COLO668 (cell line): Measurements from ENCODE around the gene LRRC4B.
"Not testable (repeated sequence)": the region's sequence is repeated elsewhere in the genome, so short reads cannot be mapped to it uniquely, and the experiment has no call there.

Experiments used
- DNase-seq: peaks from one replicate; lab custom pipeline; 2025; ENCODE audit not compliant: unreplicated experiment; lab: John Stamatoyannopoulos, UW

The LRRC4B gene, protein sequence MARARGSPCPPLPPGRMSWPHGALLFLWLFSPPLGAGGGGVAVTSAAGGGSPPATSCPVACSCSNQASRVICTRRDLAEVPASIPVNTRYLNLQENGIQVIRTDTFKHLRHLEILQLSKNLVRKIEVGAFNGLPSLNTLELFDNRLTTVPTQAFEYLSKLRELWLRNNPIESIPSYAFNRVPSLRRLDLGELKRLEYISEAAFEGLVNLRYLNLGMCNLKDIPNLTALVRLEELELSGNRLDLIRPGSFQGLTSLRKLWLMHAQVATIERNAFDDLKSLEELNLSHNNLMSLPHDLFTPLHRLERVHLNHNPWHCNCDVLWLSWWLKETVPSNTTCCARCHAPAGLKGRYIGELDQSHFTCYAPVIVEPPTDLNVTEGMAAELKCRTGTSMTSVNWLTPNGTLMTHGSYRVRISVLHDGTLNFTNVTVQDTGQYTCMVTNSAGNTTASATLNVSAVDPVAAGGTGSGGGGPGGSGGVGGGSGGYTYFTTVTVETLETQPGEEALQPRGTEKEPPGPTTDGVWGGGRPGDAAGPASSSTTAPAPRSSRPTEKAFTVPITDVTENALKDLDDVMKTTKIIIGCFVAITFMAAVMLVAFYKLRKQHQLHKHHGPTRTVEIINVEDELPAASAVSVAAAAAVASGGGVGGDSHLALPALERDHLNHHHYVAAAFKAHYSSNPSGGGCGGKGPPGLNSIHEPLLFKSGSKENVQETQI

DNA sequence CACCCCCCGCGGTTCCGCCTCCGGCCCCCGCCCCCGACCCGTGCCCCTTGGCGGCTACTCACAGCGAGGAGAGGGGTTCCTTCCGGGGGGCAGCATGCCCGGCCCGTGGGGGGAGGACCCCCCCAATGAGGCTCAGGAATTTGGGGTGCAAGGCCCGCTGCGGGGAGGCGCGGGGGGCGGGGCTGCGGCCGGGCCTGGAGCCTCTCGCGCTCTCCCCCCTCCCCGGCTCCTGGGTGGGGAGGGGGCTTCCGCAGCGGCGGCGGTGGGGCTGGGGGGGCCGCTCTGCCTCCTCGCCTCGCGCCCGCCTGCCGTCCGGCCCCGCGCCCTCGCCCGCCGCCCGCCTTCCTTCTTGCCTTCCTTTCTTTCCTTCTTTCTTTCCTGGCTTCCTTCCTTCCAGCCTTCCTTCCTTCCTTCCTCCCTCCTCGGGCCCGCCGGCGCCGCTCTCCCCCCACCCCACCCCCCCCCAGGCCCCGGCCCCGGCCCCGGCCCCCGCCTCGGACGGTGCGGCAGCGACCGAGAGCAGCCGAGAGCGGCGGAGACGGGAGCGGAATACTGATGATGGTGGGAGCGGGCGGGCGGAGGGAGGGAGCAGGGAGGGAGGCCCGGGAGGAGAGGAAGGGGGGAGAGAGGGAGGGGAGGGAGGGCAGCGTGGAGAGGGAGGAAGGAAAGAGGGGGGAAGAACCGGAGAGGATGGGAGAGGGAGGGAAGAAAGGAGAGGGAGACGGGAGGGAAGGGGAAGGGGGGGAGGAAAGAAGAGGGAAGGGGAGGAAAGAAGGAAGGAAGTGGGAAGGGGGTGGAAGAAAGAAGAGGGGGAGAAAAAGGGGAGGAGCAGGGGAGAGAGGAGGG lies at the start of gene LRRC4B:
LRRC4B (minus strand) TSS at position 554 of the 846 bp plus-strand sequence. CDS start 19,597 bp downstream, outside the sequence.
- no peak for DNase-seq

DNA sequence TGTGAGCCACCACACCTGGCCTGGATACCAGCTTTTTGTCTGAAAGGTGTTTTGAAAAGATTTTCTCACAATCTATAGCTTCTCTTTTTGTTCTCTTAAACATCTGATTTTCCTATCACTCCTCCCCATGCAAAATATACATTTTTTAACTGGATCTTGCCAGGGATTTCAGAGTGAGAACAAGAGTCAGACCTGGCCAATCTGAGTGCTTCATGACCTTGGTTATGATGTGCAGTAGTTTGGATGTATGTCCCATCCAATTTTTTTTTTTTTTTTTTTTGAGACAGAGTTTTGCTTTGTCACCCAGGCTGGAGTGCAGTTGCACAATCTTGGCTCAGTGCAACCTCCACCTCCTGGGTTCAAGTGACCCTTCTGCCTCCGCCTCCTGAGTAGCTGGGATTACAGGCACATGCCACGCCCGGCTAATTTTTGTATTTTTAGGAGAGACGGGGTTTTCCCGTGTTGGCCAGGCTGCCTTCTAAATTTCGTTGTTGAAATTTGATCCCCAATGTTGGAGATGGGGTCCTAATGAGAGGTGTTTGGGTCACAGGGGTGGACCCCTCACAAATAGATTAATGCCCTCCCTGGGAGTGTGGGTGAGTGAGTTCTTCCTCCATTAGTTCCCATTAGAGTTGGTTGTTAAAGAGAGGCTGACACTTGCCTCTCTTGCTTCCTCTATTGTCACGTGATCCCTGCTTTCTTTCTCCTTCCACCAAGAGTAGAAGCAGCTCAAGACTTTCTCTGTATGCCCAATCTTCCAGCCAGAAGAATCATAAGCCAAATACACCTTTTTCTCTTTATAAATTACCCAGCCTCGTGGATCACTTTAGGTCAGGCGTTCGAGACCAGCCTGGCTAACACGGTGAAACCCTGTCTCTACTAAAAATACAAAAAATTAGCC lies 44.5 kb upstream of the LRRC4B start:
- not testable (repeated sequence) for DNase-seq

DNA sequence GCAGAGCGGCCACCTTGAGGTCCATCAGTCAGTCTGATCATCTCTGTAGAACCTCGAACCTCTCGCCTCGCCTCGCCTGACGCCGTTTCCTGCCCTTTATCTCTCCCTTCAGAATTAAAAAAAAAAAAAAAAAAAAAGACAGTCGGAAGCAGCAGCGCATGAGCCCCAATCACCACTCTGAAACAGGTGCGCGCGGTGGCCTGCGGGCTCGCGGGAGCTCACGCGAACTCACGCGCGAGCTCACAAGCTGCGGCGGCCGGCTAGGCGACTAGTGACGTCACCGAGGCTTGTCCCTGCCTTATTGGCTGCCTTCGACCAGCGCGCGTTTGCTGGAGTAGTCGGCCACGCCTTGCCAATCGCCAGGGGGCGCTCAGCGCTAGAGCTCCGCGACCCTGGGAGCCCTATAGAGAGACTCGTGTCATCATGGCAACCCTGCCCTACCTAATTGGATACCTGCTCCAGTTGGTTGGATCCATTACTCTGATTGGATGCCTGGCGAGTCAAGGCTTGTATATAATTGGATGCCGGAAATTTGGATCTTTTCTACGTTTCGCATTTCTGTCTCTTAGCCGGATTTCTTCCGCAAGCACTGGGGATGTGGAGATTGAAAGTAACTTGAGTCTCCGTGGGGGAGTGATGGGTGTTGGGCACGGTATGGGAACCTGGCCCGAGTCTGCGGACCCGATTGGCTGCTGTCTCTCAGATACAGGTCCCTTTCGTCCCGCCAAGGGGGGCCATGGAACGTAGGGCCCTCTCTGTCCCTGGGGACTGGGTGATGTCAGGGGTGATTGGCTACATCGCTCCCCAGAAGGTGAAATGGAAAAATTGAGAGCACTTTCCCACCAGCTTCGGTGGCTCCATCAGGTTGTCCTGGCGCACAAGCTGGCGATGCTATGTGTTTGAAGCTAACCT lies 39.9 kb upstream of the LRRC4B start:
- DNase-seq, result peak; percentile 5

DNA sequence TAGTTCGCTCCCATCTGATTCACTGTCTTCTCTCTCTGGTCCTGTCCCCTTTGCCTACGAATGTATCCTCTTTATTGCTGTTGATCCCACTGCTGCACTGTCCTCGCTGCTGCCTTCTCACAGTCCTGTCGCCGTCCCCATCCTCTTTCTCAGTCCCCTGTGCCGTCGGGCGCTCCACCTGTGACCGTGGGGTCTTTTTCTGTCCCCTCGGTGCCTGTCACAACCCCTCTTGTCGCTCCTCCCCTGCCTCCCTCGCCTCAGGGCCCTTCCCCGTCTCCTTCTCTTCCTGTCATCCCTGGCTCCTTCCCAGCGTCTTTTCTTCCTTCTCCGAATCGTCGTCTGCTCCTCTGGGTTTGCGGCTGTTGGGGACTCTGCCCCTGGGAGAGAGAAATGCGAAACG lies 39.2 kb upstream of the LRRC4B start:
- no peak for DNase-seq

DNA sequence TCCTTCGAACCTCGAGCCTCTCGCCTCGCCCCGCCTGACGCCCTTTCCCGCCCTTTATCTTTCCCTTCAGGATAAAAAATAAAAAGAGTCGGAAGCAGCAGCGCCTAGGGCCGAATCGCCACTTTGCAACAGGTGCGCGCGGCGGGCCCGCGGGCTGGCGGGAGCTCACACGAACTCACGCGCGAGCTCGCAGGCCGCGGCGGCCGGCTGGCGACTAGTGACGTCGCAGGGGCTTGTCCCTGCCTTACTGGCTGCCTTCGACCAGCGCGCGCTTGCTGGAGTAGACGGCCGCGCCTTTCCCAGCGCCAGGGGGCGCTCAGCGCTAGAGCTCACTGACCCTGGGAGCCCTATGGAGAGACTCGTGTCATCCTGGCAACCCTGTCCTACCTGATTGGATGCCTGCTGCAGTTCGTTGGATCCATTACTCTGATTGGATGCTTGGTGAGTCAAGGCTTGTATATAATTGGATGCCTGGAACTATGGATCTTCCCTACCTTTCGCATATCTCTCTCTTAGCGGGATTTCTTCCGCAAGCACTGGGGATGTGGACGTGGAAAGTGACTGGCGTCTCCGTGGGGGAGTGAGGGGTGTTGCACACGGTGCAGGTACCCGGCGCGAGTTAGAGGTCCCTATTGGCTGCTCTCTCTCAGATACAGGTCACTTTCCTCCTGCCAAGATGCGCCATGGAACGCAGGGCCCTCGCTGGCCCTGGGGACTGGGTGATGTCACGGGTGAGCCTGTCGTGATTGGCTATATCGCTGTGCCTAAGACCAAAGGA lies 38.0 kb upstream of the LRRC4B start:
- DNase-seq, result not testable (repeated sequence)

DNA sequence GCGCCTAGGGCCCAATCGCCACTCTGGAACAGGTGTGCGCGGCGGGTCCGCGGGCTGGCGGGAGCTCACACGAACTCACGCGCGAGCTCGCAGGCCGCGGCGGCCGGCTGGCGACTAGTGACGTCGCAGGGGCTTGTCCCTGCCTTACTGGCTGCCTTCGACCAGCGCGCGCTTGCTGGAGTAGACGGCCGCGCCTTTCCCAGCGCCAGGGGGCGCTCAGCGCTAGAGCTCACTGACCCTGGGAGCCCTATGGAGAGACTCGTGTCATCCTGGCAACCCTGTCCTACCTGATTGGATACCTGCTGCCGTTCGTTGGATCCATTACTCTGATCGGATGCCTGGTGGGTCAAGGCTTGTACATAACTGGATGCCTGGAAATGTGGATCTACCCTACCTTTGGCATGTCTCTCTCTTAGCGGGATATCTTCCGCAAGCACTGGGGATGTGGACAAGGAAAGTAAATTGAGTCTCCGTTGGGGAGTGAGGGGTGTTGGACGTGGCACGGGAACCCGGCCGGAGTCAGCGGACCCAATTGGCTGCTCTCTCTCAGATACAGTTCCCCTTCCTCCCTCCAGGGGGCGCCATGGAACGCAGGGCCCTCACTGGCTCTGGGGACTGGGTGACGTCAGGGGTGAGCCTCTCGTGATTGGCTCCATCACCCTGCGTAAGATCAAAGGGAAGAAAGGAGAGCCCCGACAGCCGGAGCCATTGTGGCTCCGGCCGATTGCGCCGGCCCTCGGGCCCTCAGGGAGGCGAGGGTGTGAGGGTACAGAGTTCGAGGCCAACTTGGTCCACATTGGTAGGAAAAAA lies 36.2 kb upstream of the LRRC4B start:
- DNase-seq, result not testable (repeated sequence)

DNA sequence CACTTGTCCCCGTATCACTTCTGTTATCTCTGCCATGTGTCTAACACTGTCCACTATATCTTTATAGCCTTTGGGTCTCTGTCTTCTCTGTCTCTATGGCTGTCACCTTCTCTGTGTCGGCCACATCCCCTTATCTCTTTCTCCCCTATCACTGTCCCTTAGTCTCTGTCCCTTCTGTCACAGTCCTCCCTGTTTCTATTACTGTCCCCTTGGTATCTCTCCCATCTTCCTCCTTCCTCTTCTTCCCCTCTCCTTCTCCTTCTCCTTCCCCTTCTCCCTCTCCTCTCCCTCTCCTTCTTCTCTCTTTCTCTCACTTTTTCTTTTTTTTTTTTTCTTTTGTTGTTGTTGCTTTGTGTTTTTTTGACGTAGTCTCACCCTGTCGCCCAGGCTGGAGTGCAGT lies 34.7 kb upstream of the LRRC4B start:
- DNase-seq, result no peak

DNA sequence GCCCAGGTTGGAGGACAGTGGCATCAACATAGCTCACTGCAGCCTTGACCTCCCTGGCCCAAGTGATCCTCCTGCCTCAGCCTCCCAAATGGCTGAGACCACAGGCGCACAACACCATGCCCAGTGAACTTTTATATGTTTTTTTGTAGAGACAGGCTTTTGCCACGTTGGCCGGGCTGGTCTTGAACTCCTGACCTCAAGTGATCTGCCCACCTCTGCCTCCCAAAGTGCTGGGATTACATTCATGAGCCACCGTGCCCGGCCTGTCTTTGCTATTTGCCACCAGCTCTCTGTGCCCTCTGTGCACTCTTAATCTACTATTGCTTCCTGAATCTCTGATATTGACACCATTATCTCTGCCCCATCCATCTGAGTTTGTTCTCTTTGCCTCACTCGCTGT lies 34.3 kb upstream of the LRRC4B start:
- no peak for DNase-seq

DNA sequence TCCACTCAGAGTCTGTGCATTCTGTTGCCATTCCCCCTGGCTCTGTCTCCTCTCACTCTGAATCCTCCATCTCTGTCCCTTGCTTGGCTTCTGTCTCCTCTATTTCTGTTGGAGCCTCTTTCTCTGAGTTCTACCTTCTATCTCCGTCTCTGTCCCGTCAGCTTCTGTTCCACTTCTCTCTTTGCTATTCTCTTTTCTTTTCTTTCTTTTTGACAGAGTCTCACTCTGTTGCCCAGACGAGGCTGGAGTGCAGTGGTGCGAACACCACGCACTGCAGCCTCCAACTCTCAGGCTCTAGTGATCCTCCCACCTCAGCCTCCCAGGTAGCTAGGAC lies 33.8 kb upstream of the LRRC4B start:
- no peak for DNase-seq

DNA sequence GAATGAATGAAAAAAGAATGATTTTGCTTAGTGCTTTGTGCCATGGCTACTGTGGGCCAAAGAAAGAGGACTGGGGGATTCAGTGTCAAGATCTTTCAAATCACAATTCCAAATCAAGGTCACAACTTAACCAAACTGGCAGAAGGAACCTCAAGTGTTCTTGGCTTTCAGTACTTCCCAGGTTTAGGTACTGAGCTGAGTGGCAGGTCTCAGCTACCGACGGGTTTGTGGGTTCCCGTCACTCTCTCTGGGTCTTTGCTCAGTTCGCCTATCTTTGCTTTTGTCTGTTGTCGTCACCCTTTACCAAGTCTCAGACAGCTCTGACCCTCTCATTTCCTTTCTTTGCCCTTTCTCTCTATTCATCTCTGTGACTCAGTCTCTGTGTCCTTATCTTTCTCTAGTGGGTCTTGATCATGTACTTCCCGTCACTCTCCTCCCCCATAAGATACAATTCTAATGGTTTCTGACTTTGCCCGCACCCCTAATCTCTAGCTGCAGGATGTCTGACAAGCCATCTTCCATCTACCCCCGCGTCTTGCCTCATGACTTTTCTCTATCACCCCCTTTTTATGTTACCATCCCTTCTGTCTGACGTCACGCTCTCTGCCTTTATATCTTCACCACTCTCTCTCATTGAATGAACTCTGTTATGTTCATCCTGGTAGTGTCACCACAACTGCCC lies 33.3 kb upstream of the LRRC4B start:
- no peak for DNase-seq

DNA sequence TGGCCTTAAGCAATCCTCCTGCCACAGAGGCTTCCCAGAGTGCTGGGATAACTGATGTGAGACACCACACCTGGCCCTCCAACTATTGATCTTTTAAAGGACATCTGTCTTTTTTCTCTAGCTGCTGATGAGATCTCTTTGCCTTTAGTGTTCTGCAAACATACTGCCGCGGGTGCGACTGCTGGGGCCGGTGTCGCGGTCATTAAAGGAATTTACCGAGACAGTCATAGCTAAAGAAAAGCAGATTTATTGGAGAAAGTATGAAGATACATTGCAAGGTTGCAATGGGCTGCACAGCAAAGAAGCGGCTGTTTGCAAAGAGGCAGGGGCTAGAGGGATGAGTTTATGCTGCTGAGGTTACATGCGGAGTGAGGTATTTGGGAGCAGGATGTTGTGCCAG lies 31.2 kb upstream of the LRRC4B start:
- no peak for DNase-seq

DNA sequence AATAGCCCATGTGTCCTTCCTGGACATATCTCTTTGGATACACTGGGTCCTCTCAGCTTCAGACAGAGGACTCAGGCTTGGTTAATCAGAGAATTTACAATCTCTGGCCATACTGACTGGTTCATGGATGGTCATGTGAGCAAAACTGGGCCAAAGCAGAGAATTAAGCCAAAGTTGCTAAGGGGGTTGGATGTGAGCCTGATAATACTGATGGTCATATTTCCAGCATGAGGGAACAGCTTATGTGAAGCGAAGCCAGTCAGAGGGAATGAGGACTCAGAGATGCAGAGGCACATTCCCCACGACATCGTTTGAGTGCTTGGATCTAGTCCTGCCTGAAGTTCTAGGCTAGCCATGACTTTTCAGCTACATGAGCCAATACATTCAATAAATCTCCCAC lies 22.0 kb upstream of the LRRC4B start:
- DNase-seq, result no peak

DNA sequence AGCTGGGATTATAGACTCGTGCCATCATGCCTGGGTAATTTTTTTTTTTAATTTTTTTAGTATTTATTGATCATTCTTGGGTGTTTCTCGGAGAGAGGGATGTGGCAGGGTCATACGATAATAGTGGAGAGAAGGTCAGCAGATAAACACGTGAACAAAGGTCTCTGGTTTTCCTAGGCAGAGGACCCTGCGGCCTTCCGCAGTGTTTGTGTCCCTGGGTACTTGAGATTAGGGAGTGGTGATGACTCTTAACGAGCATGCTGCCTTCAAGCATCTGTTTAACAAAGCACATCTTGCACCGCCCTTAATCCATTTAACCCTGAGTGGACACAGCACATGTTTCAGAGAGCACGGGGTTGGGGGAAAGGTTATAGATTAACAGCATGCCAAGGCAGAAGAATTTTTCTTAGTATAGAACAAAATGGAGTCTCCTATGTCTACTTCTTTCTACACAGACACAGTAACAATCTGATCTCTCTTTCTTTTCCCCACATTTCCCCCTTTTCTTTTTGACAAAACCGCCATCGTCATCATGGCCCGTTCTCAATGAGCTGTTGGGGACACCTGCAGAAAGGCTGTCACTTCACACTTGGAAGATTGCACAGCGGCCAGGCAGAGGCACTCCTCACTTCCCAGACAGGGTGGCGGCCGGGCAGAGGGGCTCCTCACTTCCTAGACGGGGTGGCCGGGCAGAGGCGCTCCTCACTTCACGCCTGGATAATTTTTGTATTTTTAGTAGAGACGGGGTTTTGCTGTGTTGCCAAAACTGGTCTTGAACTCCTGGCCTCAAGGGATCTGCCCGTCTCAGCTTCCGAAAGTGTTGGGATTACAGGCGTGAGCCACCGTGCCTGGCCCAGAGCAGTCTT lies 13.8 kb upstream of the LRRC4B start:
- DNase-seq, result not testable (repeated sequence)

DNA sequence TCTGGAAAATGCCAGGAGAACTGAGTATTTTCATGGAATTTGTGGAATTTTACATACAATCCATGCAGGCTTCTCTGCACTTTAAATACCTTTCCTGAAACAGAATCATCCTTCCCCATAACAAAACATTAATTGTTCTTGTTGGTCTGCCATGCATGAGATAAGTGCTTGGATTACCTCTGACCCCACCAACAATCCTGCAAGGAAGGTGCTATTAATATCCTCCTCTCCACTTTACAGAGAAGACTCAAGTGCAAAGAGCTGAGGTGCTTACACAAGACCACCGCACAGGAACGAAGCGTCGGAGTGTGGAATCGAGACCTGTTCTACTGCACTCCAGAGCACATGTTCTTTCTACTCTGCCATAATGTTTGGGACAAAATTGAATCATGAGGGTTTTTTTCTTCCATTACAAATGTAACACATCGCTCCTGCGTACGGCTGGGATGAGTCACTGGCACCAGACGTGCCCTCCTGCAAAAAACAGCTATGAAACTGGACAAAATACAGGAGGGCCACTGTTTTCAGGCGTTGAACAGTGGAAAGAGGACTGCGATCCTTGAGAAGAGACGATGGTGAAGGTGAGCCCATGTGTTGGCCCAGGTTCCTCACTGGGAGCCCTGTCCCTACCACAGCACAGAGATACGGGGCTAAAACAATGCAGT lies 12.9 kb upstream of the LRRC4B start:
- DNase-seq, result no peak

DNA sequence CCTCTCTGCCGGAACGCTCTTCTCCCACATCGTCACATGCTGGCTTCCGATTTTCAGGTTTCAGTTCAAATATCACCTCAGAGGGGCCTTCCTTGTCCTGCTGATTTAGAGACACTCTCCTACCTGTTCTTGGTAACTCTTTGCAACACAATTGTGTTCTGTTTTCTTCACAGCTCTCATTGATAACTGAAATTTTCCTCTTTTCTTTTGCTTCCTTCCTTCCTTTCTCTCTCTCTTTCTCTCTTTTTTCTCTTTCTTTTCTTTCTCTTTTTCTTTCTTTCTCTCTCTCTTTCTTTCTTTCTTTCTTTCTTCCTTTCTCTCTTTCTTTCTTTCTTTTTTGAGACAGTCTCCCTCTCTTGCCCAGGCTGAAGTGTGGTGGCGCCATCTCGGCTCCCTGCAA lies 12.0 kb upstream of the LRRC4B start:
- DNase-seq, result no peak

DNA sequence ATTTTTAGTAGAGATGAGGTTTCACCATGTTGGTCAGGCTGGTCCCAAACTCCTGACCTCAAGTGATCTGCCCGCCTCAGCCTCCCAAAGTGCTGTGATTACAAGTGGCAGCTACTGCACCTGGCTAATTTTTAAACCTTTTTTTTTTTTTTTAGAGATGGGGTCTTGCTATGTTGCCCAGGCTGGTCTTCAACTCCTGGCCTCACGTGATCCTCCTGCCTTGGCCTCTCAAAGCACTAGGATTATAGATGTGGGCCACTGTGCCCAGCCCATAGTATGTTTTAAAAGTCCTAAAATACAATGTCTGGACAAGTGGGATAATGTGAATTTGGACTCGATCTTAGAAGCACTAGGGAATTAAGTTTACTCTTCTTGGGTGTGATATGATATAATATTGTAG lies 8.5 kb upstream of the LRRC4B start:
- not testable (repeated sequence) for DNase-seq
